Adrenal gland (tissue), 12 donors: ENCODE results near the gene OTOF. TPM values are rescaled to one million over a fixed set of nuclear protein-coding genes. Genes with fewer than 3 reads are reported as not detected.

Experiments used
- DNase-seq, 7 donors: peaks; one replicate each; pipeline ENCODE4 v3.0.0-alpha.2; 2019 to 2020
- H3K27ac ChIP-seq, 5 donors: fragments of 200-600 bp; sonication (generic) in 4 of 5; 1 replicate in 3 of 5; 2 replicates in 2 of 5; pipeline versions ENCODE4 v1.5.1 to v1.8.0; 2016 to 2020; ENCODE audit warnings: mild to moderate bottlenecking in 1 of 5
- H3K27me3 ChIP-seq: fragments of 200-600 bp; 2 replicates; pipeline ENCODE4 v1.8.0; 2021
- H3K36me3 ChIP-seq, 2 donors: fragments of 200-600 bp; replicated peaks in 1 of 2; 1 replicate in 1 of 2; 2 replicates in 1 of 2; pipeline versions ENCODE4 v1.5.1 to v1.8.0; 2018 to 2022
- H3K4me1 ChIP-seq, 2 donors: fragments of 200-600 bp; replicated peaks in 1 of 2; 1 replicate in 1 of 2; 2 replicates in 1 of 2; pipeline versions ENCODE4 v1.5.1 to v1.8.0; 2018 to 2021
- H3K4me3 ChIP-seq, 4 donors: fragments of 200-600 bp; sonication (generic) in 3 of 4; one replicate each; pipeline ENCODE4 v1.5.1; 2016 to 2018
- H3K9me3 ChIP-seq, 3 donors: fragments of 200-600 bp; sonication (generic) in 1 of 3; replicated peaks in 1 of 3; 1 replicate in 2 of 3; 2 replicates in 1 of 3; pipeline versions ENCODE4 v1.5.1 to v1.8.0; 2016 to 2021
- CTCF ChIP-seq, 6 experiments: fragments of 450-650 bp in 4 of 6; fragments of 200-600 bp in 2 of 6; sonication (generic) in 1 of 6; IDR thresholded peaks; 1 replicate in 5 of 6; 2 replicates in 1 of 6; pipeline versions ENCODE4 v1.5.1 to v1.8.0; 2016 to 2021; ENCODE audit warnings: antibody characterized with exemption in 6 of 6, mild to moderate bottlenecking in 2 of 6, moderate library complexity in 1 of 6
- POLR2A ChIP-seq, 2 donors: fragments of 450-650 bp; IDR thresholded peaks; one replicate each; pipeline ENCODE4 v1.6.1; 2017; ENCODE audit warnings: antibody characterized with exemption in 2 of 2, mild to moderate bottlenecking in 2 of 2, moderate library complexity in 1 of 2
- WGBS, 4 donors: extraction: QIAGEN DNeasy Blood & Tissue Kit in 2 of 4; methylation state at CpG; one replicate each; pipeline versions ENCODE4 v1.1.5 to v1.1.7; 2013 to 2017; 5-methylcytosine and 5-hydroxymethylcytosine counted together
- intact Hi-C, 2 donors: fragments of 100-400 bp; cut with DNase I; formaldehyde crosslinking; loops; one replicate each; pipeline versions ENCODE4 v1.14.1 to v1.15.0; 2022 to 2023
- polyA plus RNA-seq, 3 donors: library from polyadenylated mRNA; stranded (reverse); fragments of 200-250 nt in 2 of 3; fragments of 350-450 nt in 1 of 3; fragmentation: Illumina TruSeq in 1 of 3; extraction: RNeasy Lipid Tissue Mini Kit (QIAGEN cat#74804) in 1 of 3; gene quantifications; one replicate each; pipeline ENCODE4 v1.2.3, GENCODE V29; 2013 to 2014
- total RNA-seq, 9 donors: library from RNA; depleted of rRNA in 4 of 9; stranded (reverse); fragments of >200 nt in 4 of 9; fragments of 120-200 nt in 1 of 9; fragmentation: NEBNext Ultra II Directional in 1 of 9; extraction: Animal tissue kit (Norgen Biotek cat#: 25700) in 1 of 9; gene quantifications; one replicate each; pipeline versions ENCODE4 v1.1.0 to v1.2.4, GENCODE V29; 2013 to 2023
- donor health status: healthy with polysubstance abuse.
- donor health status: Bipolar disorder and iron deficiency.
- donor health status: DM: yes; HTN: yes; CAD: no.
- donor health status: DM: no; HTN: no; CAD: no.
- donor health status: DM: no; HTN: no; CAD: no.
- donor health status: DM: yes; HTN: yes; CAD: no.

The OTOF gene
- total and polyA plus RNA-seq, 12 donors, result 0.18 to 2.0 (median 1.1) TPM

- no peaks in the 10 kb centered on the region for H3K9me3 ChIP-seq
- no peaks in the 10 kb centered on the region for H3K36me3 ChIP-seq
- no peaks in the 10 kb centered on the region for H3K4me1 ChIP-seq
- H3K27me3 ChIP-seq, result peaks cover 6% of the 10 kb centered on the region
- WGBS, 4 donors, result 15 to 44% (median 32%) methylated on average over 1 of the region's 1 CpG
- H3K4me3 ChIP-seq, result no peak overlapping the region
- no peak for DNase-seq
- intact Hi-C loops, result no loop called here
- no peak for TF ChIP-seq POLR2A (IDR thresholded peaks at IDR 0.05)
- TF ChIP-seq CTCF (IDR thresholded peaks at IDR 0.05), result no peak
- H3K27ac ChIP-seq, result no peak overlapping the region
These were observed 42.2 kb upstream of the OTOF start for GRCh38 chr2:26520148-26520449.

GRCh38 chr2:26519396-26520147 is 41.6 kb upstream of the OTOF start:
- WGBS, 4 donors, result 36 to 46% (median 42%) methylated on average over 8 of the region's 8 CpGs
- no peak for DNase-seq

GRCh38 chr2:26516781-26517180 is 38.9 kb upstream of the OTOF start:
- H3K27ac ChIP-seq, result no peak overlapping the region
- H3K4me3 ChIP-seq, result no peak overlapping the region
- no peak for DNase-seq
- no peaks in the 10 kb centered on the region for H3K9me3 ChIP-seq
- H3K4me1 ChIP-seq, result no peaks in the 10 kb centered on the region
- WGBS, 4 donors, result 84 to 100% (median 87%) methylated on average over 7 to 11 of the region's 11 CpGs
- H3K36me3 ChIP-seq, result no peaks in the 10 kb centered on the region
- no peak for TF ChIP-seq CTCF (IDR thresholded peaks at IDR 0.05)
- TF ChIP-seq POLR2A (IDR thresholded peaks at IDR 0.05), result no peak
- intact Hi-C loops, result no loop called here
- H3K27me3 ChIP-seq, result peaks cover 4% of the 10 kb centered on the region

More at GRCh38 chr2:26519396-26520147, 41.6 kb upstream of the OTOF start:
- no peaks in the 10 kb centered on the region for H3K9me3 ChIP-seq
- TF ChIP-seq POLR2A (IDR thresholded peaks at IDR 0.05), result no peak
- TF ChIP-seq CTCF (IDR thresholded peaks at IDR 0.05), result no peak
- intact Hi-C loops, result no loop called here
- H3K27me3 ChIP-seq, result peaks cover 6% of the 10 kb centered on the region
- H3K27ac ChIP-seq, result no peak overlapping the region
- H3K4me3 ChIP-seq, result no peak overlapping the region
- H3K36me3 ChIP-seq, result no peaks in the 10 kb centered on the region
- H3K4me1 ChIP-seq, result no peaks in the 10 kb centered on the region

GRCh38 chr2:26516246-26516645 is 38.3 kb upstream of the OTOF start:
- Histone ChIP-seq H3K4me1 (no peaks in the 10 kb centered on the region), H3K27me3 (no peaks in the 10 kb centered on the region), H3K36me3 (no peaks in the 10 kb centered on the region), H3K9me3 (no peaks in the 10 kb centered on the region), H3K4me3 (no peak overlapping the region), H3K27ac (no peak overlapping the region)
- intact Hi-C loops, result no loop called here
- no peak for DNase-seq
- TF ChIP-seq POLR2A (IDR thresholded peaks at IDR 0.05) (no peak), CTCF (IDR thresholded peaks at IDR 0.05) (no peak)
- WGBS, 4 donors, result 95 to 99% (median 97%) methylated on average over 4 to 10 of the region's 10 CpGs
